HepG2 (cell line): ENCODE measurements around the gene ACSL3. TPM values are rescaled to one million over a fixed set of nuclear protein-coding genes. Genes with fewer than 3 reads are reported as not detected.

Experiments
- ATAC-seq: fragments of 200-7000 bp; cut with Tn5 transposase; 3 replicates; pipeline ENCODE4 v1.9.1; 2020; ENCODE audit warnings: mild to moderate bottlenecking, moderate library complexity
- BruUV-seq: library from RNA; stranded (reverse); fragments of 400-500 nt; replicated peaks from 2 replicates; lab custom pipeline; 2021; lab: Mats Ljungman, UMichigan
- CTCF ChIA-PET: fragments of 300-600 bp; formaldehyde crosslinking; extraction: SDS; loops from one replicate; lab custom pipeline; 2021; ENCODE audit warnings: low total read pairs, inconsistent platforms, low intra/inter-chr PET ratio; lab: Yijun Ruan, JAX
- POLR2A ChIA-PET: fragments of 350-600 bp; sonication (Branson Sonifier 250); formaldehyde crosslinking; loops from one replicate; lab custom pipeline; 2020; ENCODE audit warnings: antibody characterized with exemption, inconsistent platforms; lab: Yijun Ruan, JAX
- DNase-seq: peaks from one replicate; pipeline ENCODE4 v3.0.0-alpha.2; 2015; ENCODE audit warnings: low spot score
- FAIRE-seq: peaks from 3 replicates; lab custom pipeline; 2011; peaks lifted over from hg19 to GRCh38; lab: Jason Lieb, UNC
- H2AFZ ChIP-seq: one replicate; pipeline ENCODE4 v1.6.1; 2011; ENCODE audit warnings: low read length, inconsistent platforms
- H3K27ac ChIP-seq: fragments of 300-600 bp; 3 replicates; pipeline ENCODE4 v1.8.0; 2011; ENCODE audit warnings: mixed run types, mild to moderate bottlenecking, mixed read lengths, low read length, inconsistent platforms; ENCODE audit not compliant: insufficient read depth; ENCODE audit errors: extremely low read length
- H3K27me3 ChIP-seq, 2 experiments: fragments of 200-600 bp in 1 of 2; 2 replicates in 1 of 2; 3 replicates in 1 of 2; pipeline versions ENCODE4 v1.6.0 to v1.8.0; 2011; ENCODE audit warnings: low read length in 2 of 2, mild to moderate bottlenecking in 2 of 2, moderate library complexity in 2 of 2, inconsistent platforms in 1 of 2; ENCODE audit not compliant: insufficient read depth in 2 of 2, control insufficient read depth in 1 of 2
- H3K36me3 ChIP-seq, 2 experiments: fragments of 200-600 bp in 1 of 2; replicated peaks in 1 of 2; 2 replicates in 1 of 2; 3 replicates in 1 of 2; pipeline versions ENCODE4 v1.5.1 to v1.8.0; 2011; ENCODE audit warnings: low read length in 2 of 2, inconsistent platforms in 1 of 2; ENCODE audit not compliant: insufficient read depth in 2 of 2, control insufficient read depth in 1 of 2
- H3K4me1 ChIP-seq: 2 replicates; pipeline ENCODE4 v1.5.1; 2012; ENCODE audit warnings: low read length, inconsistent platforms; ENCODE audit not compliant: insufficient read depth
- H3K4me2 ChIP-seq: 2 replicates; pipeline ENCODE4 v1.6.0; 2011; ENCODE audit warnings: low read depth, low read length, inconsistent platforms
- H3K4me3 ChIP-seq, 3 experiments: fragments of 200-600 bp in 1 of 3; sonication (generic), shearing (Covaris generic) in 1 of 3; replicated peaks in 1 of 3; 2 replicates each; pipeline ENCODE4 v1.5.1; 2011 to 2016; ENCODE audit warnings: low read length in 3 of 3, inconsistent platforms in 2 of 3, low read depth in 2 of 3, mild to moderate bottlenecking in 2 of 3, control low read depth in 1 of 3, mixed read lengths in 1 of 3; ENCODE audit not compliant: insufficient read depth in 1 of 3
- H3K79me2 ChIP-seq: one replicate; pipeline ENCODE4 v1.6.1; 2011; ENCODE audit warnings: low read length, inconsistent platforms; ENCODE audit not compliant: insufficient read depth
- H3K9ac ChIP-seq: 2 replicates; pipeline ENCODE4 v1.6.0; 2011; ENCODE audit warnings: mild to moderate bottlenecking, low read depth, low read length, inconsistent platforms; ENCODE audit not compliant: insufficient read depth
- H3K9me3 ChIP-seq: 2 replicates; pipeline ENCODE4 v1.5.1; 2012; ENCODE audit warnings: mild to moderate bottlenecking, low read length
- H4K20me1 ChIP-seq: 2 replicates; pipeline ENCODE4 v1.6.0; 2011; ENCODE audit warnings: inconsistent platforms, mild to moderate bottlenecking, low read length, moderate library complexity; ENCODE audit not compliant: insufficient read depth
- IKZF4 ChIP-seq: sonication (generic); formaldehyde crosslinking; IDR thresholded peaks from 2 replicates; pipeline ENCODE4 v1.5.1; 2020; ENCODE audit warnings: borderline replicate concordance, mild to moderate bottlenecking, low read depth, missing genetic modification reagents; ENCODE audit errors: not compliant biosample characterization
- KDM2A ChIP-seq: sonication (generic); formaldehyde crosslinking; IDR thresholded peaks from 2 replicates; pipeline ENCODE4 v1.4.0; 2020; ENCODE audit warnings: low read depth, missing genetic modification reagents, borderline replicate concordance
- MAFF ChIP-seq: IDR thresholded peaks from 2 replicates; pipeline ENCODE4 v1.6.1; 2011; ENCODE audit warnings: low read depth, low read length, improper control_type of control experiment
- PHF20 ChIP-seq: sonication (generic); formaldehyde crosslinking; IDR thresholded peaks from 2 replicates; pipeline ENCODE4 v1.5.0; 2020; ENCODE audit warnings: mild to moderate bottlenecking, missing genetic modification reagents
- POLR2G ChIP-seq: fragments of 200-400 bp; formaldehyde crosslinking; IDR thresholded peaks from 2 replicates; pipeline ENCODE4 v1.6.1; 2018; ENCODE audit warnings: mild to moderate bottlenecking, low read depth, low read length, moderate library complexity
- RBM22 ChIP-seq: fragments of 200-400 bp; formaldehyde crosslinking; optimal IDR thresholded peaks from 2 replicates; pipeline ENCODE3; 2017; ENCODE audit warnings: mild to moderate bottlenecking, low read length, moderate library complexity
- TBX2 ChIP-seq: sonication (generic); formaldehyde crosslinking; IDR thresholded peaks from 2 replicates; pipeline ENCODE4 v1.5.0; 2020; ENCODE audit warnings: missing genetic modification reagents, mild to moderate bottlenecking, borderline replicate concordance
- ZBTB1 ChIP-seq: sonication (generic); formaldehyde crosslinking; IDR thresholded peaks from 2 replicates; pipeline ENCODE4 v1.4.0; 2020; ENCODE audit warnings: missing genetic modification reagents, borderline replicate concordance
- ZFP36L1 ChIP-seq: sonication (generic); formaldehyde crosslinking; IDR thresholded peaks from 2 replicates; pipeline ENCODE4 v1.8.0; 2022; ENCODE audit warnings: mild to moderate bottlenecking, missing genetic modification reagents, moderate library complexity
- ZNF225 ChIP-seq: sonication (generic); formaldehyde crosslinking; IDR thresholded peaks from 2 replicates; pipeline ENCODE4 v1.4.0; 2020; ENCODE audit warnings: mild to moderate bottlenecking, missing genetic modification reagents
- ZNF318 ChIP-seq: sonication (generic); formaldehyde crosslinking; IDR thresholded peaks from 2 replicates; pipeline ENCODE4 v1.4.0; 2020; ENCODE audit warnings: mild to moderate bottlenecking, missing genetic modification reagents
- ZNF597 ChIP-seq: sonication (generic); formaldehyde crosslinking; IDR thresholded peaks from 2 replicates; pipeline ENCODE4 v1.5.0; 2020; ENCODE audit warnings: missing genetic modification reagents
- WGBS: methylation state at CpG from one replicate; pipeline ENCODE4 v1.1.6; 2017; ENCODE audit warnings: low lambda C conversion rate; 5-methylcytosine and 5-hydroxymethylcytosine counted together
- in situ Hi-C: cut with HindIII; loops from 2 replicates; pipeline ENCODE4 v1.10.0; 2017; ENCODE audit warnings: low pct_unique_long_range_greater_than_20kb; ENCODE audit not compliant: extremely low pct_ligation_motif_present
- intact Hi-C: fragments of 100-400 bp; cut with micrococcal nuclease; formaldehyde crosslinking; loops from one replicate; pipeline ENCODE4 v1.10.0; 2022; ENCODE audit not compliant: unreplicated experiment
- polyA plus RNA-seq, 8 experiments: library from polyadenylated mRNA; depleted of rRNA in 3 of 8; stranded (reverse) in 7 of 8; unstranded in 1 of 8; fragments of >200 nt; fragmentation: Illumina TruSeq in 4 of 8; extraction: Trizol in 4 of 8; gene quantifications; 2 replicates each; pipeline versions ENCODE4 v1.2.1 to v1.2.3, GENCODE V29; 2011 to 2016; ENCODE audit warnings: low read depth in 4 of 8, missing spikeins in 1 of 8, mixed read lengths in 1 of 8; ENCODE audit not compliant: insufficient read depth in 1 of 8
- total RNA-seq, 5 experiments: library from RNA; depleted of rRNA; stranded (reverse); fragments of >200 nt; fragmentation: Illumina TruSeq; extraction: Trizol; gene quantifications; 2 replicates each; pipeline ENCODE4 v1.2.3, GENCODE V29; 2016; ENCODE audit warnings: low read depth in 1 of 5
- TF ChIP-seq, protein P1 (sequence below): sonication (generic); formaldehyde crosslinking; IDR thresholded peaks from 2 replicates; pipeline ENCODE4 v1.4.0; 2020; ENCODE audit warnings: mild to moderate bottlenecking, missing genetic modification reagents
- TF ChIP-seq, protein P2 (sequence below): IDR thresholded peaks from 2 replicates; pipeline ENCODE4 v1.6.1; 2016

ACSL3 gene
- total and polyA plus RNA-seq, 2 of the 13 experiments (the other 11 are each of a cell fraction or from before 2014, with no cell fraction given): 305 to 365 TPM

DNA sequence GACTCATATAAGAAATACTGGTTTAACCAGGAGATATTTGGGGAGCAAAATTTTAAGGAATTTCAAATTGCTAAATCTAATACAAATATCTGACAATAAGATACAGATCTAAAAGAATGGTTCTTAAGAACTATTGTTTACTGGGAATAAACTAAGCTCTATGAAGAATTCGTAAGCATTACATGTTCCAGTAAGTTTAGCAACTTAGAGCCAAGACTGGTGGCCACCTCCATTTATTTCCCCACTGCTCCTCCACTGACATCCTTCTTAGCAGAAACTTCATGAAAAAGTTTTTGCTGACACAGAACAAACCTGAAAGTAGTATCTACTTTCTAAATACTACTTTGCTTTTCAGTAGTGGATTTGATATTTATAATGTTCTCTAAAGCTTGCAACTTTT lies 83.0 kb downstream of the ACSL3 start:
- DNase-seq (no peak), FAIRE-seq (no peak), ATAC-seq (no peak)
- no peak overlapping the region for H3K27ac ChIP-seq
- H3K4me3 ChIP-seq: no peak overlapping the region
- ChIA-PET POLR2A (interaction anchor here (1.0 kb wide), 1 partner anchor 151 kb away, joined by 5 read pairs; no protein-coding TSS in a partner anchor), CTCF (no interaction called here)
- no peak overlapping the region for H3K4me2 ChIP-seq
- H3K9ac ChIP-seq: no peak overlapping the region
- H3K9me3 ChIP-seq: no peaks in the 10 kb centered on the region
- H3K36me3 ChIP-seq: peaks cover 5 to 29% of the 10 kb centered on the region in 2 experiments
- in situ Hi-C loops (no loop called here), intact Hi-C loops (no loop called here)
- H3K4me1 ChIP-seq: no peaks in the 10 kb centered on the region
- H2AFZ ChIP-seq: no peak overlapping the region
- H3K27me3 ChIP-seq: no peaks in the 10 kb centered on the region
- H4K20me1 ChIP-seq: peaks cover 19% of the 10 kb centered on the region
- BruUV-seq: TSS peak; percentile 0
- 97% methylated on average over 1 of the region's 1 CpG for WGBS
- H3K79me2 ChIP-seq: no peaks in the 10 kb centered on the region
- TF ChIP-seq ZNF225 (CRISPR knock-in tag) (no peak), IKZF4 (CRISPR knock-in tag) (no peak), ZFP36L1 (CRISPR knock-in tag) (no peak), RBM22 (peak; percentile 81), TBX2 (CRISPR knock-in tag) (no peak), ZNF318 (CRISPR knock-in tag) (no peak), ZNF597 (CRISPR knock-in tag) (no peak), MAFF (peak; percentile 84), KDM2A (CRISPR knock-in tag) (no peak), ZBTB1 (CRISPR knock-in tag) (no peak), PHF20 (CRISPR knock-in tag) (no peak), POLR2G (peak; percentile 36; the same call in 1 of the 2 replicates)
- TF ChIP-seq, protein P1, sequence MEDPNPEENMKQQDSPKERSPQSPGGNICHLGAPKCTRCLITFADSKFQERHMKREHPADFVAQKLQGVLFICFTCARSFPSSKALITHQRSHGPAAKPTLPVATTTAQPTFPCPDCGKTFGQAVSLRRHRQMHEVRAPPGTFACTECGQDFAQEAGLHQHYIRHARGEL: no peak
- TF ChIP-seq, protein P2, sequence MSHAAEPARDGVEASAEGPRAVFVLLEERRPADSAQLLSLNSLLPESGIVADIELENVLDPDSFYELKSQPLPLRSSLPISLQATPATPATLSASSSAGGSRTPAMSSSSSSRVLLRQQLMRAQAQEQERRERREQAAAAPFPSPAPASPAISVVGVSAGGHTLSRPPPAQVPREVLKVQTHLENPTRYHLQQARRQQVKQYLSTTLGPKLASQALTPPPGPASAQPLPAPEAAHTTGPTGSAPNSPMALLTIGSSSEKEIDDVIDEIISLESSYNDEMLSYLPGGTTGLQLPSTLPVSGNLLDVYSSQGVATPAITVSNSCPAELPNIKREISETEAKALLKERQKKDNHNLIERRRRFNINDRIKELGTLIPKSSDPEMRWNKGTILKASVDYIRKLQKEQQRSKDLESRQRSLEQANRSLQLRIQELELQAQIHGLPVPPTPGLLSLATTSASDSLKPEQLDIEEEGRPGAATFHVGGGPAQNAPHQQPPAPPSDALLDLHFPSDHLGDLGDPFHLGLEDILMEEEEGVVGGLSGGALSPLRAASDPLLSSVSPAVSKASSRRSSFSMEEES: no peak
